Left lobe of liver (tissue), 2 donors: ENCODE results near the gene ZNF668. TPM values are rescaled to one million over a fixed set of nuclear protein-coding genes. Genes with fewer than 3 reads are reported as not detected.

ENCODE experiments used
- ATAC-seq: fragments of 200-7000 bp; cut with Tn5 transposase; one replicate; pipeline ENCODE4 v1.9.1; 2020; ENCODE audit warnings: mild to moderate bottlenecking, moderate library complexity
- DNase-seq: peaks from one replicate; pipeline ENCODE4 v3.0.0-alpha.2; 2020; ENCODE audit warnings: low spot score
- total RNA-seq: library from RNA; stranded (reverse); gene quantifications from one replicate; pipeline ENCODE4 v1.2.1, GENCODE V29; 2021
- donor health status: DM: no; HTN: no; CAD: no; lungs with moderate emphysema.
- donor health status: DM: no; HTN: yes; CAD: no.

Gene ZNF668
- total RNA-seq, 1 donor from 2014 or later = 3.6 TPM

GRCh38 chr16:31082368-31083045 lies 8.5 kb upstream of the ZNF668 start:
- no peak for DNase-seq
- no peak for ATAC-seq

DNA sequence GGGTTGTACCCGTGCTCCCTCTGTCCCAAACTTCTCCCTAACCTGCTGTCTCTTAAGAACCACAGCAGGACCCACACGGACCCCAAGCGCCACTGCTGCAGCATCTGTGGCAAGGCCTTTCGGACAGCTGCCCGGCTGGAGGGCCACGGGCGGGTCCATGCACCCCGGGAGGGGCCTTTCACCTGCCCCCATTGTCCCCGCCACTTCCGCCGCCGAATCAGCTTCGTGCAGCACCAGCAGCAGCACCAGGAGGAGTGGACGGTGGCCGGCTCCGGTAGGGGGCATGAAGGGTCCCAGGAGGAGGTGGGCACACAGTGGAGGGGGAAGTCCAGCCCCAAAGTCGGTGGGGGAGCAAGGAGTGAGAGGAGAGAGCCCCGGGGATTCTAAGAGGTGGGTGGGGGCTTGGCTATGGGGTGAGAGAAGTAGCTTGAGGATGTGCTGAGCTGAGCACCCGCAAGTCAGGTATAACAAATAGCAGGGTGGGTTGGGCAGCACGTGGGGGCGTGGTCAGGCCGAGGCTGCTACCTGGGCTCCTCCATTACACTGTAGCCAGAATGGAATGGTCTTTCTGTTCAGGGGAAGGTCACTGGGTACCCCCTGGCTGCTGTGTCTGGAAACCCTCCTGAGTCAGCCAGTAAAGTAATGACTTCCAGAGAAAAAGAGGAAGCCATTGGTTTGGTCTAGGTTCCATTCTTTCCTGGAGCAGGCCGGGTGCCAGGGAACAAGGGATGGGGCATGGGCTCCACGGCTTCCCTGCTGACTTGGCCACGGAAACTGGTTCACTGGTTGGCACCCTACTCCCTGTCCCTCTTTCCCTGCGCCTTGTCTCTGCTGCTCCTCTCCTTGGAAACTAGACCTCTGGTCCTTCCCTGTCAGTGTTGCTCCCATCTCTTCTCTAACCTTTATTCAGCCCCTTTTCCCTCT lies 7.7 kb upstream of the ZNF668 start:
- no peak for ATAC-seq
- DNase-seq = no peak

DNA sequence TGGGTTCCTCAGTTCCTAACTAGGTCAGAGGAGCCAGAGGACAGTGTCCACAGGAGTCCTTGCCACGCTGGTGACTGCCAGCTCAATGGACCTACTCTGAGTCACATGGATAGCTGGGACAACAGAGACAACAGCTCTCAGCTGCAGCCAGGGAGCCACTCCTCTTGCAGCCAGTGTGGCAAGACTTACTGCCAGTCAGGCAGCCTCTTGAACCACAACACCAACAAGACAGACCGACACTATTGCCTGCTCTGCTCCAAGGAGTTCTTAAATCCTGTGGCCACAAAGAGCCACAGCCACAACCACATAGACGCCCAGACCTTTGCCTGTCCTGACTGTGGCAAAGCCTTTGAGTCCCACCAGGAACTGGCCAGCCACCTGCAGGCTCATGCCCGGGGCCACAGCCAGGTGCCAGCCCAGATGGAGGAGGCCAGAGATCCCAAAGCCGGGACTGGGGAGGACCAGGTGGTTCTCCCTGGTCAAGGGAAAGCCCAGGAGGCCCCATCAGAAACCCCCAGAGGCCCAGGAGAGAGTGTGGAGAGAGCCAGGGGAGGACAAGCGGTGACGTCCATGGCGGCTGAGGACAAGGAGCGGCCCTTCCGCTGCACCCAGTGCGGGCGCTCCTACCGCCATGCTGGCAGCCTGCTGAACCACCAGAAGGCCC lies 6.8 kb upstream of the ZNF668 start:
- DNase-seq (no peak), ATAC-seq (peak; percentile 46)

DNA sequence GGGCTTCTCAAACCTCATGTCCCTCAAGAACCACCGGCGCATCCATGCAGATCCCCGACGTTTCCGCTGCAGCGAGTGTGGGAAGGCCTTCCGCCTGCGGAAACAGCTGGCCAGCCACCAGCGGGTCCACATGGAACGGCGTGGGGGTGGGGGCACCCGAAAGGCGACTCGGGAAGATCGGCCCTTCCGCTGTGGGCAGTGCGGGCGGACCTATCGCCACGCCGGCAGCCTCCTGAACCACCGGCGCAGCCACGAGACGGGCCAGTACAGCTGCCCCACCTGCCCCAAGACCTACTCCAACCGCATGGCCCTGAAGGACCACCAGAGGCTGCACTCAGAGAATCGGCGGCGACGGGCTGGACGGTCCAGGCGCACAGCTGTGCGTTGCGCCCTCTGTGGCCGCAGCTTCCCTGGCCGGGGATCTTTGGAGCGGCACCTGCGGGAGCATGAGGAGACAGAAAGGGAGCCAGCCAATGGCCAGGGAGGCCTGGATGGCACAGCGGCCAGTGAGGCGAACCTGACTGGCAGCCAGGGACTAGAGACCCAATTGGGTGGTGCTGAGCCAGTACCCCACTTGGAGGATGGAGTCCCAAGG lies 6.1 kb upstream of the ZNF668 start:
- no peak for ATAC-seq
- DNase-seq = no peak

- no peak for DNase-seq
- ATAC-seq = no peak
Measured at GRCh38 chr16:31079342-31079944, 5.4 kb upstream of the ZNF668 start.

GRCh38 chr16:31078597-31079341 lies 4.7 kb upstream of the ZNF668 start:
- ATAC-seq (no peak), DNase-seq (no peak)

DNA sequence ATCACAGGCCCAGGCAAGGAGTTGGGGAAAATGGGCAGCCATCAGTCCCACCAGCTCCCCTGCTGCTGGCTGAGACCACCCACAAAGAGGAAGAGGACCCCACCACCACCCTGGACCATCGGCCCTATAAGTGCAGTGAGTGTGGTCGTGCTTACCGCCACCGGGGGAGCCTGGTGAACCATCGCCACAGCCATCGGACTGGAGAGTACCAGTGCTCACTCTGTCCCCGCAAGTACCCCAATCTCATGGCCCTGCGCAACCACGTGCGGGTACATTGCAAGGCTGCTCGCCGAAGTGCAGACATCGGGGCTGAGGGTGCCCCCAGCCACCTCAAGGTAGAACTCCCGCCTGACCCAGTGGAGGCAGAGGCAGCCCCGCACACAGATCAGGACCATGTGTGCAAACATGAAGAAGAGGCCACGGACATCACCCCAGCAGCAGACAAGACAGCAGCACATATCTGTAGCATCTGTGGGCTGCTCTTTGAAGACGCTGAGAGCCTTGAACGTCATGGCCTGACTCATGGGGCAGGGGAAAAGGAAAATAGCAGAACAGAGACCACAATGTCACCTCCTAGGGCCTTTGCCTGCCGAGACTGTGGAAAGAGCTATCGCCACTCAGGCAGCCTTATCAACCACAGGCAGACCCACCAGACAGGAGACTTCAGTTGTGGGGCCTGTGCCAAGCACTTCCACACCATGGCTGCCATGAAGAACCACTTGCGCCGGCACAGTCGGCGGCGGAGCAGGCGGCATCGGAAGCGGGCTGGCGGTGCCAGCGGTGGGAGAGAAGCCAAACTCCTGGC lies 3.8 kb upstream of the ZNF668 start:
- no peak for ATAC-seq
- DNase-seq = no peak

DNA sequence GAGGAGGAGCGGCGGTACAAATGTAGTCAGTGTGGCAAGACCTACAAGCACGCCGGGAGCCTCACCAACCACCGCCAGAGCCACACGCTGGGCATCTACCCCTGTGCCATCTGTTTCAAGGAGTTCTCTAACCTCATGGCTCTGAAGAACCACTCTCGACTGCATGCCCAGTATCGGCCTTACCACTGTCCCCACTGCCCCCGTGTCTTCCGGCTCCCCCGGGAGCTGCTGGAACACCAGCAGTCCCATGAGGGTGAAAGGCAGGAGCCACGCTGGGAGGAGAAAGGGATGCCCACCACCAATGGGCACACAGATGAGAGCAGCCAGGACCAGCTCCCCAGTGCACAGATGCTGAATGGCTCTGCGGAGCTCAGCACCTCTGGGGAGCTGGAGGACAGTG lies 3.0 kb upstream of the ZNF668 start:
- no peak for ATAC-seq
- no peak for DNase-seq

DNA sequence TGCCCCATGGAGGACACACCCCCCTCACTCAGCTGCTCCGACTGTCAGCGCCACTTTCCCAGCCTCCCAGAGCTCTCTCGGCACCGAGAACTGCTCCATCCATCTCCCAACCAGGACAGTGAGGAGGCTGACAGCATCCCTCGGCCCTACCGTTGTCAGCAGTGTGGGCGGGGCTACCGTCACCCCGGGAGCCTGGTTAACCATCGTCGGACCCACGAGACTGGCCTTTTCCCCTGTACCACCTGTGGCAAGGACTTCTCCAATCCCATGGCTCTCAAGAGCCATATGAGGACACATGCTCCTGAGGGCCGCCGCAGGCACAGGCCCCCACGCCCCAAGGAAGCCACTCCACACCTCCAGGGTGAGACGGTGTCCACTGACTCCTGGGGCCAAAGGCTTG lies 2.3 kb upstream of the ZNF668 start:
- no peak for ATAC-seq
- no peak for DNase-seq

DNA sequence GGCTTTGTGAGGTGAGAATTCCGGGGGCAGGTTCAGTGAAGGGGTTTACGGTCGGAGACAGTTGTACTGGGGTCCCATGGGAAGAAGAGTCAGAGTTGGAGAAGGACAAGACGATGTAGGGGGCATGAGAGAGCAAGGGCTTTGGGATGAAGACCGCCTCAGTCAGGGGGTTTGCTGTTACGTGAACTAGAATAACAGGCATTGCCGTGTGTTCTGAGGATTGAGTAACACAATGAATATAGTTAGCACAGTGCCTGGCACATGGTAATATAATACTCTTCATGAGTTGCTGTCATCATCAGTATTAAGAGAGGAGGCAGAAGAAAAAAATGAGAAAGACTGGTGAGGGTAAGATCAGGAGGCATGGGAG lies 759 bp upstream of the ZNF668 start:
- no peak for ATAC-seq
- no peak for DNase-seq

- ATAC-seq (peak; percentile 86), DNase-seq (peak; percentile 93)
Measured at GRCh38 chr16:31073142-31073969, 684 bp downstream of the ZNF668 start.

DNA sequence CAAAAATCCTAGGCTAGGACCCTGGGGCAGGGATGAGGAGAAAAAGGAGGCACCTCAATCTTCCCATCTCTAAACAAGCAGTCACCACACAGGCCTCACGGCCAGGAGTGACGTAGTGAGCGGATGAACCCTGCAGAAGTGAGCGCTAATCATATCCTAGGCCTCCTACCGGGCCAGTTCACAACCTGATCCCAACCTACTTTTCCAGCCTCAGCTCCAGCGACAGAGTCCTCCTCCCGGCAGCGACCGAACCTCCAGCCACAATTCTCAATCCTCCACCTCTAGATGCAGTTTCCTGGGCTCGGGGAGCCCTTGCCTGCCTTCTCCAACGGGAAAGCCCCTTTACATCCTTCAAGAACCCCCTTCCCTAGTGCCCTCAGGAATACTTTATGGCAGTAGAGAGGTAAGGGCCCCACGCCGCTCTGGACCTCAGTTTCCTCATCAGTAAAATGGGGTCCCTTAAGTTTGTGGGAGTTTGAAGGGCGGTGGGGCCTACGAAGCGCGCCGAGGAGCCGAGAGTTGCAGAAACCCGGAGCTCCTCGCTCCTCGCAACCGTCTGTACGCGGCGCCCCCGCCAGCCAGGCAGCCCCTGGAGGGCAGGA lies 1.4 kb downstream of the ZNF668 start:
- no peak for DNase-seq
- no peak for ATAC-seq

GRCh38 chr16:31071861-31072260 lies 2.2 kb downstream of the ZNF668 start:
- ATAC-seq = no peak
- no peak for DNase-seq

DNA sequence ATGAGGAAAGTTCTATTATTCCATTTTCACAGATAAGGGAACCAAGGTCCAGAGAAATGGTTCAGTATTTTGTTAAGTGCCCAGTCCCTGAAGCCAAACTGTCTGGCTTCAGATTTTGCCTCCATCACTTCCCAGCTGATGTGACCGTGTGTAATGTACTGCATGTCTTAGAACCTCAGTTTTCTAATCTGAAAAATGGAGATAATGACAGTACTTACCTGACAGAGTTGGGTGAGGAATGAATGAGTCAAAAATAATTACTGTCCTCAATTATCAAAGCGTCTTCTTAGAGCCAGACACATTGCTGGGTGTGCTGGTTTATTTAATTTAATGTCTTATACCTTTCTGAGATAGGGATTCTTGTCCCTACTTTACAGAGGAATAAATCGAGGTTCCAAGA lies 6.7 kb downstream of the ZNF668 start:
- no peak for ATAC-seq
- no peak for DNase-seq

DNA sequence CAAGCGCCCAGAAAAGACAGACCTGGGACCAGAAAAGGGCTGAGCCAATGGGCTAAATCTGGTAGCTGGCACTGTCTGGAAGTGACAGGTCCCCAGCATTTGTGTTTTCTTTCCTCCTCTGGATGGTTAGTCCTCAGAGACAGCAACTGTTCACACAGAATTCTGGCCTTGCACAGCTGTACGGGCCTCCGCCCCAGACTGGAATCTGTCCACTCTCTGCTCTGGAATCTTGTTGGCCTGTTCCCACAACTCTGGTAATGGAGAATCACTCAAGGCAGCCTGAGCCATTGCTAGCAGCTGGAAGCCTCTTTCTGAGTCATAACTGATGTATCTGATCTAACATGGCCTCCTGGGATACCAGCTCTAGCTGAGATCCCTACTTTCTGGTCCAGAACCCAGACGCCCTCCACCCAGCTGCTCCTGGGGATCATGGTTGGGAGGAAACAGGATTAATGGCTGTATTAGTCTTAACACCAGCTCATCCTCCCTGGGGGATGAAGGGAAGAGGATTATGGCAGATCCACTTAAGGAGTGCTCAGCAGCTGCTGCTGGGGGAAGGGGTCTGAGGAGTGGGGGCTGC lies 9.1 kb downstream of the ZNF668 start:
- DNase-seq = no peak
- no peak for ATAC-seq

DNA sequence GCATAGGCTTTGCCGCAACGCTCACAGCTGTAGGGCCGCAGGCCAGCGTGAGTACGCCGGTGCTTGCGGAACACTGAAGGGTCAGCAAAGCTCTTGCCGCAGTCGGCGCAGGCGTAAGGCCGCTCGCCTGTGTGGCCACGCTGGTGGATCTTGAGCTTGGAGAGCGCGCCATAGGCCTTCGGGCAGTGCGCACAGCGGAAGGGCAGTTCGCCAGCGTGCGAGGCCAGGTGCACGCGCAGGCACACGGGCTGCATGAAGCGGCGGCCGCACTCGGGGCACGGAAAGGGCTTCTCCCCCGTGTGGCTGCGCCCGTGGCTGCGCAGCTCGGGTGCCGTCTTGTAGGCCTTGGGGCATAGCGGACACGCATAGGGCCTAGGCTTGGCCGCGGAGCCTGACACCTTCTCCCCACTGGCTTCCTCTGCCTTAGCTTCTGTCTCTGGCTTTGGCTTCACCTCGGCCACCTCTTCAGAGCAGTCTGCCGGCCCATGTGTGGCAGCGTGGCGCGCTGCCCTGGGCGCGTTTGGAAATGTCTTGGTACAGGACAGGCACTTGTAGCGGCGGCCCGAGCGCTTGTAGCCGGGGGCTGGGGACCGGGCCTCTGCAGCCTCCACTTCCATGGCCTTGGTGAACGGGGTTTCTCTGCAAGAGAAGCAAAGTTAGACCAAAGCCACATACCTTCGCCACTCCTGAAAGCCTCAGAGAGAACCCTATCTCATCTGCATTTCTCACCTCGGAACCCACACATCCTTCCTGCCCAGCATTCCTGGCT lies 10.0 kb downstream of the ZNF668 start:
- ATAC-seq (peak; percentile 20), DNase-seq (no peak)

GRCh38 chr16:31063495-31063842 lies 10.6 kb downstream of the ZNF668 start:
- DNase-seq (no peak), ATAC-seq (no peak)
